H1 (cell line): Measurements from ENCODE around the gene SIT1. TPM values are rescaled to one million over a fixed set of nuclear protein-coding genes. Genes with fewer than 3 reads are reported as not detected.
A peak's percentile ranks its signal among the peaks of the same experiment; 100 is the strongest.

Source experiments
- CTCF ChIA-PET: fragments of 300-600 bp; sonication (Branson Sonifier 250); formaldehyde crosslinking; loops from one replicate; lab custom pipeline; 2021; ENCODE audit not compliant: partially characterized antibody; lab: Charles Lee
- POLR2A ChIA-PET: fragments of 300-600 bp; sonication (Branson Sonifier 250); formaldehyde crosslinking; loops from one replicate; lab custom pipeline; 2021; ENCODE audit warnings: inconsistent platforms; ENCODE audit not compliant: partially characterized antibody; lab: Charles Lee
- DNase-seq, 2 experiments: peaks; one replicate each; pipeline versions ENCODE4 v3.0.0 to v3.0.0-alpha.2; 2010 to 2022; ENCODE audit warnings: low spot score in 2 of 2, low read depth in 1 of 2, mixed read lengths in 1 of 2
- FAIRE-seq: peaks from 2 replicates; lab custom pipeline; 2011; peaks lifted over from hg19 to GRCh38; lab: Jason Lieb, UNC
- H2AFZ ChIP-seq: 2 replicates; pipeline ENCODE4 v1.8.1; 2012; ENCODE audit warnings: low read length, inconsistent platforms
- H2AK5ac ChIP-seq: 2 replicates; pipeline ENCODE4 v1.6.1; 2013; ENCODE audit warnings: low read depth, low read length
- H2BK120ac ChIP-seq: replicated peaks from 2 replicates; pipeline ENCODE3; 2013; ENCODE audit warnings: low read depth, low read length, inconsistent platforms
- H2BK12ac ChIP-seq: 2 replicates; pipeline ENCODE4 v1.6.1; 2013; ENCODE audit warnings: low read depth, low read length
- H2BK15ac ChIP-seq: 2 replicates; pipeline ENCODE4 v1.6.1; 2013; ENCODE audit warnings: low read length
- H2BK20ac ChIP-seq: 2 replicates; pipeline ENCODE4 v1.6.1; 2013; ENCODE audit warnings: low read length
- H2BK5ac ChIP-seq: 2 replicates; pipeline ENCODE4 v1.6.1; 2013; ENCODE audit warnings: low read depth, low read length
- H3K14ac ChIP-seq: 2 replicates; pipeline ENCODE4 v1.6.1; 2013; ENCODE audit warnings: inconsistent platforms; ENCODE audit not compliant: insufficient read length
- H3K18ac ChIP-seq: 2 replicates; pipeline ENCODE4 v1.6.1; 2013; ENCODE audit warnings: low read length; ENCODE audit errors: extremely low read depth
- H3K23ac ChIP-seq: 2 replicates; pipeline ENCODE4 v1.6.1; 2013; ENCODE audit warnings: inconsistent platforms; ENCODE audit not compliant: insufficient read length
- H3K23me2 ChIP-seq: 2 replicates; pipeline ENCODE4 v1.6.1; 2013; ENCODE audit warnings: low read depth, low read length
- H3K27ac ChIP-seq: 2 replicates; pipeline ENCODE4 v1.6.1; 2011; ENCODE audit warnings: low read depth, low read length, inconsistent platforms
- H3K27me3 ChIP-seq, 4 experiments: replicated peaks in 1 of 4; 1 replicate in 1 of 4; 2 replicates in 3 of 4; pipeline versions ENCODE4 v1.6.1 to v1.8.1; 2011 to 2013; ENCODE audit warnings: low read length in 3 of 4, mild to moderate bottlenecking in 3 of 4, inconsistent platforms in 2 of 4, mixed read lengths in 2 of 4, moderate library complexity in 1 of 4; ENCODE audit not compliant: control insufficient read depth in 3 of 4, insufficient read depth in 3 of 4; ENCODE audit errors: extremely low read depth in 1 of 4
- H3K36me3 ChIP-seq, 4 experiments: 2 replicates each; pipeline versions ENCODE4 v1.6.1 to v1.8.1; 2011 to 2013; ENCODE audit warnings: mild to moderate bottlenecking in 4 of 4, low read length in 3 of 4, moderate library complexity in 2 of 4, control low read depth in 1 of 4, inconsistent platforms in 1 of 4; ENCODE audit not compliant: insufficient read depth in 4 of 4, control insufficient read depth in 2 of 4
- H3K4ac ChIP-seq: replicated peaks from 2 replicates; pipeline ENCODE3; 2013; ENCODE audit warnings: low read length, low read depth, mixed read lengths, inconsistent platforms; ENCODE audit not compliant: insufficient read length
- H3K4me1 ChIP-seq, 4 experiments: replicated peaks in 1 of 4; 1 replicate in 1 of 4; 2 replicates in 3 of 4; pipeline versions ENCODE4 v1.6.1 to v1.8.1; 2011 to 2013; ENCODE audit warnings: low read length in 3 of 4, inconsistent platforms in 2 of 4, mixed read lengths in 1 of 4; ENCODE audit not compliant: insufficient read depth in 4 of 4, control insufficient read depth in 3 of 4
- H3K4me2 ChIP-seq, 2 experiments: 2 replicates each; pipeline versions ENCODE4 v1.6.1 to v1.8.1; 2011 to 2013; ENCODE audit warnings: low read depth in 2 of 2, low read length in 2 of 2, control low read depth in 1 of 2, inconsistent platforms in 1 of 2, mild to moderate bottlenecking in 1 of 2; ENCODE audit not compliant: insufficient read depth in 1 of 2
- H3K4me3 ChIP-seq, 4 experiments: fragments of 200-600, 300-600 bp in 1 of 4; sonication (generic), shearing (Covaris generic), sonication (Bioruptor Twin) in 1 of 4; 2 replicates each; pipeline versions ENCODE4 v1.5.1 to v1.8.1; 2011 to 2016; ENCODE audit warnings: low read length in 4 of 4, low read depth in 3 of 4, control low read depth in 2 of 4, inconsistent platforms in 2 of 4, mild to moderate bottlenecking in 2 of 4, mixed read lengths in 1 of 4, moderate library complexity in 1 of 4; ENCODE audit not compliant: insufficient read depth in 2 of 4; ENCODE audit errors: extremely low read depth in 1 of 4
- H3K56ac ChIP-seq: replicated peaks from 2 replicates; pipeline ENCODE3; 2013; ENCODE audit warnings: low read depth, mild to moderate bottlenecking, mixed read lengths, low read length, inconsistent platforms; ENCODE audit not compliant: insufficient read length
- H3K79me1 ChIP-seq: 2 replicates; pipeline ENCODE4 v1.6.1; 2013; ENCODE audit warnings: low read depth, low read length, control low read depth
- H3K79me2 ChIP-seq, 2 experiments: 2 replicates each; pipeline versions ENCODE4 v1.6.1 to v1.8.1; 2012 to 2013; ENCODE audit warnings: low read length in 2 of 2, mild to moderate bottlenecking in 2 of 2, inconsistent platforms in 1 of 2; ENCODE audit not compliant: insufficient read depth in 2 of 2, control insufficient read depth in 1 of 2
- H3K9ac ChIP-seq, 4 experiments: replicated peaks in 1 of 4; 1 replicate in 1 of 4; 2 replicates in 3 of 4; pipeline versions ENCODE4 v1.6.1 to v1.8.1; 2011 to 2013; ENCODE audit warnings: low read depth in 3 of 4, low read length in 3 of 4, control low read depth in 2 of 4, mild to moderate bottlenecking in 2 of 4, moderate library complexity in 2 of 4, inconsistent platforms in 1 of 4; ENCODE audit errors: extremely low read depth in 1 of 4
- H3K9me3 ChIP-seq, 2 experiments: 2 replicates each; pipeline versions ENCODE4 v1.6.1 to v1.8.1; 2012 to 2013; ENCODE audit warnings: mild to moderate bottlenecking in 2 of 2, moderate library complexity in 2 of 2, control low read depth in 1 of 2, inconsistent platforms in 1 of 2, low read depth in 1 of 2, low read length in 1 of 2, mixed read lengths in 1 of 2; ENCODE audit not compliant: insufficient read depth in 2 of 2
- H4K20me1 ChIP-seq, 2 experiments: replicated peaks in 1 of 2; 2 replicates each; pipeline versions ENCODE3 to v1.8.1; 2011 to 2013; ENCODE audit warnings: inconsistent platforms in 2 of 2, low read length in 2 of 2, mild to moderate bottlenecking in 1 of 2; ENCODE audit not compliant: insufficient read depth in 2 of 2, control insufficient read depth in 1 of 2
- H4K5ac ChIP-seq: 2 replicates; pipeline ENCODE4 v1.6.1; 2013; ENCODE audit warnings: low read length, low read depth, mixed read lengths, inconsistent platforms; ENCODE audit not compliant: insufficient read length
- H4K8ac ChIP-seq: 2 replicates; pipeline ENCODE4 v1.8.0; 2013; ENCODE audit warnings: mild to moderate bottlenecking, moderate library complexity, low read length, inconsistent platforms; ENCODE audit not compliant: insufficient read depth; ENCODE audit errors: extremely low read depth
- H4K91ac ChIP-seq: replicated peaks from 2 replicates; pipeline ENCODE3; 2013; ENCODE audit warnings: low read length, mixed read lengths, inconsistent platforms; ENCODE audit not compliant: insufficient read length
- HDAC6 ChIP-seq: IDR thresholded peaks from one replicate; pipeline ENCODE4 v1.7.1; 2012; ENCODE audit warnings: low read depth, mild to moderate bottlenecking, inconsistent platforms, low read length, moderate library complexity
- KDM5A ChIP-seq: fragments of 200-600 bp; IDR thresholded peaks from 2 replicates; pipeline ENCODE4 v1.7.1; 2012; ENCODE audit warnings: mild to moderate bottlenecking, low read length, inconsistent platforms, mixed read lengths
- POLR2A ChIP-seq, 2 experiments: IDR thresholded peaks; 1 replicate in 1 of 2; 2 replicates in 1 of 2; pipeline ENCODE4 v1.6.1; 2011; ENCODE audit warnings: low read depth in 2 of 2, low read length in 2 of 2, mild to moderate bottlenecking in 2 of 2; ENCODE audit errors: control extremely low read depth in 1 of 2
- POLR2AphosphoS5 ChIP-seq: IDR thresholded peaks from 2 replicates; pipeline ENCODE4 v1.6.1; 2011; ENCODE audit warnings: low read depth, low read length
- POU5F1 ChIP-seq: IDR thresholded peaks from 2 replicates; pipeline ENCODE4 v1.6.1; 2011; ENCODE audit warnings: low read depth, mild to moderate bottlenecking, low read length, moderate library complexity
- SIN3A ChIP-seq, 2 experiments: IDR thresholded peaks in 1 of 2; conservative IDR thresholded peaks in 1 of 2; 2 replicates each; pipeline ENCODE4 v1.6.1; 2011 to 2012; ENCODE audit warnings: low read length in 2 of 2, improper control_type of control experiment in 1 of 2, low read depth in 1 of 2, mild to moderate bottlenecking in 1 of 2
- SIX5 ChIP-seq: IDR thresholded peaks from 2 replicates; pipeline ENCODE4 v1.6.1; 2011; ENCODE audit warnings: mild to moderate bottlenecking, low read depth, low read length
- TAF1 ChIP-seq: IDR thresholded peaks from 2 replicates; pipeline ENCODE4 v1.6.1; 2011; ENCODE audit warnings: mild to moderate bottlenecking, low read depth, low read length
- TAF7 ChIP-seq: optimal IDR thresholded peaks from 2 replicates; pipeline ENCODE3; 2011; ENCODE audit warnings: low read depth, mild to moderate bottlenecking, inconsistent platforms, low read length, moderate library complexity, borderline replicate concordance
- YY1 ChIP-seq: IDR thresholded peaks from 2 replicates; pipeline ENCODE4 v1.6.1; 2011; ENCODE audit warnings: low read depth, mild to moderate bottlenecking, low read length
- WGBS, 2 experiments: shearing (Covaris generic) in 1 of 2; methylation state at CpG; one replicate each; pipeline versions ENCODE4 v1.1.6 to v1.1.7; 2013 to 2015; ENCODE audit warnings: low lambda C conversion rate in 2 of 2, mixed read lengths in 2 of 2, inconsistent platforms in 1 of 2, low coverage in 1 of 2, missing lambda C conversion rate in 1 of 2; ENCODE audit not compliant: insufficient replicate concordance in 2 of 2, insufficient coverage in 1 of 2, insufficient read length in 1 of 2; ENCODE audit errors: extremely low coverage in 1 of 2, missing lambda C conversion rate in 1 of 2; 5-methylcytosine and 5-hydroxymethylcytosine counted together
- polyA plus RNA-seq, 7 experiments: library from polyadenylated mRNA; depleted of rRNA in 3 of 7; stranded (reverse) in 5 of 7; unstranded in 2 of 7; fragments of >200 nt in 5 of 7; fragments of 200-250 nt in 2 of 7; gene quantifications; 1 replicate in 5 of 7; 2 replicates in 1 of 7; 4 replicates in 1 of 7; pipeline versions ENCODE4 v1.2.1 to v1.2.3, GENCODE V29; 2011 to 2013; ENCODE audit warnings: missing spikeins in 2 of 7, mixed read lengths in 2 of 7
- total RNA-seq: library from RNA; stranded (reverse); fragmentation: NEBNext Ultra II Directional; extraction: Animal tissue kit (Norgen Biotek cat#: 25700); gene quantifications from 2 replicates; pipeline ENCODE4 v1.2.1, GENCODE V29; 2021
- TF ChIP-seq, protein P1 (sequence below): IDR thresholded peaks from 2 replicates; pipeline ENCODE4 v1.6.1; 2012; ENCODE audit warnings: inconsistent platforms

The SIT1 gene
- total and polyA plus RNA-seq, 2 of the 8 experiments (the other 6 are each of a cell fraction or from before 2014, with no cell fraction given): 8.2 to 12.8 TPM

DNA sequence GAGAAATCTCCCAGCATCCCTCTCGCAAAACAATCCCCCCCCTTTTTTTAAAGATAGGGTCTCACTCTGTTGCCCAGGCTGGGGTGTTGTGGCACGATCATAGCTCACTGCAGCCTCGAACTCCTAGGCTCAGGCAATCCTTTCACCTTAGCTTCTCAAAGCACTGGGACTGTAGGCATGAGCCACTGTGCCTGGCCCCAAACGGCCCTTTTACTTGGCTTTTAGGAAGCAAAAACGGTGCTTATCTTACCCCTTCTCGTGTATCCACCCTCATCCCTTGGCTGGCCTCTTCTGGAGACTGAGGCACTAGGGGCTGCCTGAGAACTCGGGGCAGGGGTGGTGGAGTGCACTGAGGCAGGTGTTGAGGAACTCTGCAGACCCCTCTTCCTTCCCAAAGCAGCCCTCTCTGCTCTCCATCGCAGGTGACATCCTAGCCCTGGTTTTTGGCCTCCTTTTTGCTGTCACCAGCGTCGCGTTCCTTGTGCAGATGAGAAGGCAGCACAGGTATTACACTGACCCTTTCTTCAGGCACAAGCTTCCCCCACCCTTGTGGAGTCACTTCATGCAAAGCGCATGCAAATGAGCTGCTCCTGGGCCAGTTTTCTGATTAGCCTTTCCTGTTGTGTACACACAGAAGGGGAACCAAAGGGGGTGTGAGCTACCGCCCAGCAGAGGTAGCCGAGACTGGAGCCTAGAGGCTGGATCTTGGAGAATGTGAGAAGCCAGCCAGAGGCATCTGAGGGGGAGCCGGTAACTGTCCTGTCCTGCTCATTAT lies 29.8 kb upstream of the SIT1 start:
- FAIRE-seq: peak; percentile 87
- H3K79me2 ChIP-seq: no peaks in the 10 kb centered on the region
- 57% methylated on average over 15 of the region's 15 CpGs; no CpG with 5 or more reads in 1 of the 2 experiments for WGBS, 2 experiments
- H4K8ac ChIP-seq: peak overlapping the region; percentile 77; the same call in 1 of the 2 replicates
- H2AK5ac ChIP-seq: no peak overlapping the region
- H3K4me2 ChIP-seq: 0 out of 4 replicates have a peak overlapping the region, but pooled peaks of 1 of the 2 experiments have one; percentile 6
- H3K27me3 ChIP-seq: peaks cover 0 to 3% (median 1%) of the 10 kb centered on the region in 4 experiments; a peak in 3 of 7 replicates
- no peak overlapping the region for H4K5ac ChIP-seq
- no peak overlapping the region for H3K14ac ChIP-seq
- H3K4me1 ChIP-seq: peaks cover 0 to 8% (median 4%) of the 10 kb centered on the region in 4 experiments; a peak in 5 of 7 replicates
- no peak overlapping the region for H3K18ac ChIP-seq
- peaks cover 2% of the 10 kb centered on the region; the same call in 1 of the 2 replicates for H3K23me2 ChIP-seq
- no peak overlapping the region; the same call in 1 of the 2 replicates for H2BK5ac ChIP-seq
- H2BK12ac ChIP-seq: 0 out of 2 replicates have a peak overlapping the region, but pooled peaks have one; percentile 32
- H3K27ac ChIP-seq: no peak overlapping the region
- H3K9me3 ChIP-seq: no peaks in the 10 kb centered on the region
- ChIA-PET CTCF (interaction anchor here (0.7 to 2.8 kb wide), 14 partner anchors 11 to 228 kb away, joined by 3 to 23 read pairs (median 4); partner anchors contain the start of genes ARHGEF39, CCDC107 and RMRP), POLR2A (interaction anchor here (0.6 to 8.4 kb wide), 14 partner anchors 9 to 214 kb away, joined by 3 to 55 read pairs (median 4); partner anchors contain the start of genes ARHGEF39, CREB3, TLN1 and TPM2)
- TF ChIP-seq SIN3A (conservative IDR thresholded peaks at IDR 0.05 in 1 of 2, IDR thresholded peaks at IDR 0.05 in 1 of 2; ENCODE audit: low read depth in 1 of 2, low read length in 2 of 2) (0 out of 4 replicates have a peak, but pooled peaks have one; percentile 19 to 33), HDAC6 (no peak), SIX5 (no peak), POLR2AphosphoS5 (0 out of 2 replicates have a peak, but pooled peaks have one; percentile 12), KDM5A (no peak), YY1 (no peak), TAF1 (no peak), POU5F1 (no peak), TAF7 (no peak), POLR2A (IDR thresholded peaks at IDR 0.05; ENCODE audit: control extremely low read depth in 1 of 2, low read depth in 2 of 2, low read length in 2 of 2) (peak in 1 of 2 experiments; percentile 49; a peak in 1 of 3 replicates)
- TF ChIP-seq, protein P1, sequence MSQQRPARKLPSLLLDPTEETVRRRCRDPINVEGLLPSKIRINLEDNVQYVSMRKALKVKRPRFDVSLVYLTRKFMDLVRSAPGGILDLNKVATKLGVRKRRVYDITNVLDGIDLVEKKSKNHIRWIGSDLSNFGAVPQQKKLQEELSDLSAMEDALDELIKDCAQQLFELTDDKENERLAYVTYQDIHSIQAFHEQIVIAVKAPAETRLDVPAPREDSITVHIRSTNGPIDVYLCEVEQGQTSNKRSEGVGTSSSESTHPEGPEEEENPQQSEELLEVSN: no peak
- H2BK20ac ChIP-seq: no peak overlapping the region
- peak overlapping the region; percentile 42 for H4K91ac ChIP-seq
- H3K79me1 ChIP-seq: no peaks in the 10 kb centered on the region
- H3K4ac ChIP-seq: no peak overlapping the region
- H3K56ac ChIP-seq: no peak overlapping the region
- peaks cover 13 to 37% (median 26%) of the 10 kb centered on the region in 4 experiments for H3K36me3 ChIP-seq
- no peak overlapping the region for H2BK15ac ChIP-seq
- H3K23ac ChIP-seq: no peak overlapping the region
- H3K4me3 ChIP-seq: no peak overlapping the region
- H3K9ac ChIP-seq: no peak overlapping the region
- no peak overlapping the region for H2BK120ac ChIP-seq
- peaks cover 2 to 6% of the 10 kb centered on the region in 2 experiments for H4K20me1 ChIP-seq
- DNase-seq: no peak
- no peak overlapping the region for H2AFZ ChIP-seq
